Colon (tissue), 2 donors: ENCODE measurements around the gene UST.
"Not testable (repeated sequence)": the region's sequence is repeated elsewhere in the genome, so short reads cannot be mapped to it uniquely, and the experiment has no call there.

ENCODE experiments used
- FAIRE-seq: peaks from 2 replicates; lab custom pipeline; 2012; peaks lifted over from hg19 to GRCh38; lab: Jason Lieb, UNC
- donor health status: control.
- donor health status: control.

The UST gene

GRCh38 chr6:148951662-148952061, 204.8 kb downstream of the UST start:
- no peak for FAIRE-seq

GRCh38 chr6:148952147-148953035, 205.6 kb downstream of the UST start:
- FAIRE-seq = no peak

DNA sequence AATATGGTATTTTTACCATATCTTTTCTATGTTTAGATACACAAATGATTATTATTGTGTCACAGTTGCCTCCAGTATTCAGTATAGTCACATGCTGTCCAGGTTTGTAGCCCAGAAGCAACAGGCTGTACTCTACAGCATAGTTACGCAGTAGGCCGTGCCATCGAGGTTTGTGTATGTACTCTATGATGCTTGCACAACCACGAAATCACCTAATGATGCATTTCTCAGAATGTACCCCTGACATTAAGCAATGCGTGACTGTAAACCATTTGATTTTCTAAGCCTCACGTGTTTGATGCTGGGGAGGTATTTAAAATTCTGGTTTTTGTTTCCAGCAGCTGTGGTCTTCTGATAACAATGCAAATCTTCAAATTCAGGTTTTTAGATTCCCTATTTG, 207.6 kb downstream of the UST start:
- FAIRE-seq = no peak

DNA sequence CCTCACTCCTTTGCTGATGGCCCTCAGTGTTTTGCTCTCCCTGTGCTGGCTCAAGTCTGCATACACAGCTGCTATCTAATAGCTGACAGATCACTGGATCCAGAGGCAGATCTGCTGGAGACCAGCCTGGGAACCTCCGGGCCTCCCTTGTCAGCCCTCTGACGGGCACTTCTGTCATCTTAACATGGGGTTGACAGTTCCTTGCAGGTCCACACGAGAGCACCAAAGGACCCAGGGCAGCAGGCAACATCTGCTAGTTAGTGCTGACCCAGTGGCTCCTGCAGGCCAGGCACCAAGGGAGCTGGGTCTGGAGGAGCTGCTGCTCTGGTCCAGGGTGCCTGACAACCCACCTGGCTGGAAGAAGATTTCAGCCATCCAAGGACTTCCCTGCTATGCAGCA, 208.1 kb downstream of the UST start:
- FAIRE-seq = no peak

GRCh38 chr6:148955441-148955840, 208.6 kb downstream of the UST start:
- no peak for FAIRE-seq

GRCh38 chr6:148956163-148956562, 209.3 kb downstream of the UST start:
- not testable (repeated sequence) for FAIRE-seq

DNA sequence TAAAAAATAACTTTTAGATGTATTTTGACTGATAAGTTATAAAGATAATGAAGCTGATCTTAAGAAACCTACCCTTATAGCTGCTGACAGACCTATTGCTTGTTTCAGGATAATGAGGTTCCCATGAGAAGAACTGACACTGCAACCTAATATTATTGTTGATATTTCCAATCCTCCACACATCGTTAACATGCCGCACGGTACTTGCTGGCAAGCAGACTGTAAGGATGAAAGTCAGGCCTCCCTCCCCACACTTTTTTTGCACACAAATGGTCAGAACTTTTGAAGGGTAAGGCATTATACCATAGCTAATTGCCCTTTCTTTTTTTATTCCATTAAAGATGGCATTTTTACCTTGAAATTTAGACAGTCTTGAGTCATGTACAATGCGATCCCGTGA, 210.9 kb downstream of the UST start:
- no peak for FAIRE-seq

DNA sequence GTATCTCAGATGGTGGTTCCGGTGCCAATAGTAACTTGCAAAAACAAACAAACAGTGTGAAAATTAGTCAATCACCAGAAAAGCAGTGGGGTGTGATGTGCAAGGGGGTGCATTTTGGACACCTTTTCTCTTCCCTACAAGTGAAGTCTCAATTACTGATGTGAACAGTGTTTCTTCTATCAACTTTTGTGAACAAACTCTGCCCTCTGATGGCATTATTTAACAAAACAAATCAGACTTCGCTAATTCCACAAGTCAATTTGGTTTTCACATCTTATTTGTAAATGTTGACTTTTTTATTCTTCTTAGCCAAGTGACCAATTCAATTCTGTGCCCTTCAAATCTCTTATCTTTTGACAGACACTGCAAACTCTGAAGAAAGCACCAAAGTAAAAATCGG, 212.2 kb downstream of the UST start:
- FAIRE-seq = no peak

DNA sequence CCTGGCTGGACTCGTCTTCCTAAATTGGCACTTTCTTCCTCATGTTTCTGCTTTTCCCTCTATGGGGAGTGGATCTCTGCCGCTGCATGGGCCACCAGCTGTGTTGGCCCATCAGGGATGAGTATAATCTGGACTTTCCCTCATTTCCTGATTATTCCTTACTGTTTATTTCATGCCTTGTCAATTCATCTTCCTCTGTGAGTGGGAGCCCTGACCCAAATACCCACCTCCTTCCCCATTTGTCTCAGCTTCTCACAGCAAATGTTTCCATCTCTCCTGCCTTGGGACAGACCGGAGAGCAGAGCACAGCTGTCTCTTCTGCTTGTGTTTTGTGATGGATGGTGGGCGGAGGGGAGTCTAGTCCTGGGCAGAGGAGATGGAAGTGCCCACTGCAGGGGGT, 212.7 kb downstream of the UST start:
- no peak for FAIRE-seq

GRCh38 chr6:148962854-148963515, 216.2 kb downstream of the UST start:
- FAIRE-seq = no peak

GRCh38 chr6:148963738-148964137, 216.9 kb downstream of the UST start:
- no peak for FAIRE-seq

- FAIRE-seq = no peak
These were observed 217.6 kb downstream of the UST start for GRCh38 chr6:148964467-148964866.

GRCh38 chr6:148965287-148965686, 218.5 kb downstream of the UST start:
- no peak for FAIRE-seq

DNA sequence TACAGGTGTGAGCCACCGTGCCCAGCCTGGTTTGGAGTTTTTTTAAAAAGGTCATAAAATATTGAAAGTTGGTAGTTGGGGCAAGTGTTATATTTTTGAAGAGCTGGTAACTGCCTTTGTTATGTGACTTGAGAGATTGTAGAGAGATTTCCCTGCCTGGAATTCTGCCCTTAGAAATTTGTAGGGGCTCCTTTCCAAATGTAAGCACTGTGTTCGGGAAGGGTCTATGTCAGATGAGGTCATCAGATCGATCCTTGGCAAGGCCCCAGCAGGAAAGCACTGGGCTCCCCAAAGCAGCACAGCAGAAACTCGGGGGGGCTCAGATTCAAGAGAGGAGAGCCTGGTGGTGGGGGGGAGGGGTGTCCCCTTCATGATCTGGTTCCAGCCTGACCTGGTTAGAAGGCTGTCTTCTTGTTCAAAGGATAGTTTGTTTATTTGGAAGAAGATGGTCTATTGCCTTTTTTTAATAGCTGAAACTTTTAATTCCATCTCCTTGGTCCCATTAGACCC, 220.2 kb downstream of the UST start:
- no peak for FAIRE-seq

- FAIRE-seq = no peak
These were observed 220.7 kb downstream of the UST start for GRCh38 chr6:148967541-148967956.

- FAIRE-seq = no peak
These were observed 222.2 kb downstream of the UST start for GRCh38 chr6:148968771-148969602.

DNA sequence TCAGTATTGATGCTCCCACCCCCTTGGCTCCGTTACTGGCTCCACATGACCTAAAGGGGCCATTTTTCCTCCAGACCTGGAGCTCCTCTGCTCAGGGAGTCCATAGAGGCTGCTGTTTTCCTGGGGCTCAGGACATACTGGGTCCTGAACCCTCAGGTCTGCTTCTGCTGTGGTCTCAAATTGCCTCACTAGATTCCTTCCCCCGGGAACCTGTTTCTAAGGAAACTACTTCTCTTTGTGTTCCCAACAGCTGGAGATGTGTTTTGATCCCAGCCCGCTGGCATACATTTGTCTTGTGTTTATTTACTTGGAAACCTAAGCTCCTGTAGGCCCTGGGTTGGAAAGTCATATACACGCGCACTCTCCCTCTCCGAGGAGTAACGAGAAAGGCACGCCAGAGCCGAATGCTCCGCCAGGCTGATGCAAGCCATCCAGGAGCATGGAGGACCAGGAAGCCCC, 222.8 kb downstream of the UST start:
- no peak for FAIRE-seq

DNA sequence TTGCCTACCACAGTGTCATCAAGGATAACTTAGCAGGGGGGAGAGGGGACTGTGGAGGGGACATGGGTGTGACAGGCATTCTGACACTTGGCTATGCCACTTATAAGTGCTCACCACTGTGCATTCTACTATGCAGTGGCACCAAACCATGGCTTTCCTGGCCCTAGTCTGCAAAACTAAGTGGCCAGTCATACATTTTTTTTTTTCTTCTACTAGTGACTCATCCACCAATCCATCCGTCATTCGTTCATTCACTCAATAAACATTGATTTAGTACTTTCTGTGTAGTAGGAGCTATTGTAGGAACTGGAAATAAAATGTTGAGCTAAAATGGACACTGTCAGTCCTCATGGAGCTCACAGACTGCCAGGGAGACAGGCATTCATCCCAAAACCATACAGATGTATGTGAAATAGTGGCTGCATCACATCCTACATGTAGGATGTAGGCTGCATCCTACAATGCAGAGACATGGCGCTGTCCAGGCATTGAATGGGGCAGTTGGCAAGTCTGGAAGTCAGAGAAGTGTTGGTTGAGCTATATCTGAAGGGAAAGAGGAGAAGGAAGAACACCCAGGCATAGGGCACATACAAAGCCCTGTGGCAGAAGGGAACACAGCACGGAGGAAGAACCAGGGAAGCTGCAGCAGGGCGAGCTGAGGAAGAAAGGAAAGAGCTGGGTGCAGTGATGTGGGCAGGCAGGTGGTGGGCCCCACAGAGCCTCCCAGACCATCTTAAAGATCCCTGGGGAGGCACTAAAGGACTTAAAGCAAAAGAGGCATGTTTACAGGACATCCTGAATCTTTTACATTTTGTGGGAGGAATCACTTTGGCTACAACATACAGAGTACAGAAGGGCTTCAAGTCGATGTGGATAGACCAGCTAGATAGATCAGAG, 224.4 kb downstream of the UST start:
- no peak for FAIRE-seq

- no peak for FAIRE-seq
These were observed 225.7 kb downstream of the UST start for GRCh38 chr6:148972481-148972880.

- FAIRE-seq = no peak
These were observed 226.8 kb downstream of the UST start for GRCh38 chr6:148973538-148974208.

DNA sequence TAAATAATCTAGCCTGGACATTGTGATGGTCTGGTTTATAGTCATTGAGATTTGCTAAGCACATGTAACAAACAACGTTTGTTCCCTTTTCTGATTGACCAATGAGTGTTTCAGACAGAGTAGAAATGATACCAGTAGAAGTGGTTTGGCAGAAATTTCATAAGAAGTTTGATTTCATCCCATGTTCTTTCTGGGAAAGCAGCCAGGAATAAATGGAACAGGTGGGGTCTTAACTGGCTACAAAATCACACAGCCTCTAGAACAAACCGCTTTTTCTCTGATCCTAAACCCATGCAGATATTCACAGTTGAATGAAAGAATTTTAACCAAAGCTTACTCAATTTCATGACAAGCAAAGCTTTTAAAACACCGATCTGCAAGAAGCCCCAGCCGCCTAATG, 227.5 kb downstream of the UST start:
- FAIRE-seq = no peak
